CD4-positive, alpha-beta T cell treated with Interleukin-2 at 100 ng/mL for 4 hours (primary cell): Measurements from ENCODE around the gene CBARP.
"Not testable (repeated sequence)": the region's sequence is repeated elsewhere in the genome, so short reads cannot be mapped to it uniquely, and the experiment has no call there.

ENCODE experiments used
- DNase-seq: peaks from one replicate; pipeline ENCODE4 v3.0.0-alpha.2; 2020; ENCODE audit warnings: low spot score

Gene CBARP

GRCh38 chr19:1213391-1214286, 24.2 kb downstream of the CBARP start:
- DNase-seq = peak; percentile 50

DNA sequence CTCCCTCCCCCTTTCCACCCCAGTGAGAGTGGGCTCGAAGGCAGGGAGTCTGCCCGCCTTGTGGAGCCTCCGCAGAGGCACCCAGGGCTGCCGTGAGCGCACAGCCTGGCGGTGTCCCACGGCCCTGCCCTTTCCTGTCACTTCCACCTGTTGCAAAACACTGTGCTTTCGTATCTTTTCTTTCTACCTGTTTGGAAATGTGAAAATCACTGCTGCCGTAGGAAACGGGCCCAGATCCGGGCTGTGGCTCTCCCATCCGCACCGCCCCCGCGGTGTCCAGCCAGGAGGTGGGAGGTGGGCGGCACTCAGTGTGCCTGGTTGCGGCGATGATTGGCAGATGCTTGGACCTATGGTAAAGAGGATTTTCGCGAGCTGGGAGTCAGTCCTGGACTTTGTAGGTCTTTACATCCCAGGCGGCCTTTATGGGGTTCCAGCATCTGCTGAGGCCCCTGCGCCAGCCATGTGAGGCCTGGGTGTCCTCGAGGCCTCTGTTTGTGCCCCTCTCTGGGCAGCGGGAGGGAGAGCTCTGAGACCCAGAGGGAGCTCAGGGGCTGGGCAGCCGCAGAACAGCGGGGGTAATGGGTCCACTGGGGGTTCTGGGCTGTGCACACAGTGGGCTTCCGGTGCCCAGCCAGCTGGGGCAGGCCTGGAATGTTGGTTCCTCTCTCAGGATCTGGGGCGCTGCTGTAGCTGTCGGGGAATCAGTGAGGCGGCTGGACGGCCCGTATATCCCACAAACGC, 26.1 kb downstream of the CBARP start:
- DNase-seq = no peak

DNA sequence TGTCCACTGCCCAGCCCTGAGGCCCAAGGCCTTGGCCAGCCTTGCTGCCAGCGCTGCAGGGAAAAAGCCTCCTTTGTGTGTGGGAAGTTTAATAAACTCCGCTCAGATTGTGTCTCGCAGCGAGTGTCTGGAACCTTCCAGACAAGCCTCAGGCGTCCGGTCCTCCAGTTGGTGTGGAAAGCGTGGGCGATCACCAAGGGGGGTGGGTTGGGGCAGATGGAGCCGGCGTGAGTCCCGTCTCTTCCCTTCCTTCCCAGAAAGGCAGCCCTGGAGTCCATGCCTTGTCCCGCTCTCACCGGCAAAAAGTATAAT, 27.6 kb downstream of the CBARP start:
- DNase-seq = no peak

DNA sequence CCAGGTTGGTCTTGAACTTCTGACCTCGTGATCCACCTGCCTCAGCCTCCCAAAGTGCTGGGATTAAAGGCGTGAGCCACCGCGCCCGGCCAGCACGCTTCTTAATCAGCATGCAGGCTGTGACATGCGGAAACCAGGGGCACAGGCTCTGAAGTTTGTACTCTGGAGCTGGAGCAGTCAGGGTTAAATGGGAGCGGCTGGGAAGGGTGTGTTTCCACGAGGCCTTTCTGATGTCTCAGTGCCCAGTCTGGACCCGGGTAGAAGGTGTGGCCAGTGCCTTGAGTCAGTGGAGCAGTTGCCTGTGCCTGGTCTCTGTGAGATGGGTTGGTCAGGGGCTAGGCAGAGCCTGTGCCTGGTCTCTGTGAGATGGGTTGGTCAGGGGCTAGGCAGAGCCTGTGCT, 29.0 kb downstream of the CBARP start:
- DNase-seq = not testable (repeated sequence)

DNA sequence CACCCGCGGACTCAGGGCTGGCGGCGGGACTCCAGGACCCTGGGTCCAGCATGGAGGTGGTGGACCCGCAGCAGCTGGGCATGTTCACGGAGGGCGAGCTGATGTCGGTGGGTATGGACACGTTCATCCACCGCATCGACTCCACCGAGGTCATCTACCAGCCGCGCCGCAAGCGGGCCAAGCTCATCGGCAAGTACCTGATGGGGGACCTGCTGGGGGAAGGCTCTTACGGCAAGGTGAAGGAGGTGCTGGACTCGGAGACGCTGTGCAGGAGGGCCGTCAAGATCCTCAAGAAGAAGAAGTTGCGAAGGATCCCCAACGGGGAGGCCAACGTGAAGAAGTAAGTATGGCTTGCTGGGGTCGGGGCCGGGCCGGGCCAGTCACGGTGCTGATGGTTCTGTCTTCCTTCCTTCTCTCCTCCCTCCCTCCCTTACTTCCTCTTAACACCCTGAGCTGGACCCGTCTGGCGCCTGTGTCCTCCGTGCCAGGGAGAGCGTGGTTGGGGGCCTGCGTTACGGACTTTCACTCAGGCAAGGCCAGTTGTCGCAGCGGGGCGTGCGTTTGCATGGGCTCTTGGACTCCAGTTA, 30.8 kb downstream of the CBARP start:
- peak; percentile 26 for DNase-seq

DNA sequence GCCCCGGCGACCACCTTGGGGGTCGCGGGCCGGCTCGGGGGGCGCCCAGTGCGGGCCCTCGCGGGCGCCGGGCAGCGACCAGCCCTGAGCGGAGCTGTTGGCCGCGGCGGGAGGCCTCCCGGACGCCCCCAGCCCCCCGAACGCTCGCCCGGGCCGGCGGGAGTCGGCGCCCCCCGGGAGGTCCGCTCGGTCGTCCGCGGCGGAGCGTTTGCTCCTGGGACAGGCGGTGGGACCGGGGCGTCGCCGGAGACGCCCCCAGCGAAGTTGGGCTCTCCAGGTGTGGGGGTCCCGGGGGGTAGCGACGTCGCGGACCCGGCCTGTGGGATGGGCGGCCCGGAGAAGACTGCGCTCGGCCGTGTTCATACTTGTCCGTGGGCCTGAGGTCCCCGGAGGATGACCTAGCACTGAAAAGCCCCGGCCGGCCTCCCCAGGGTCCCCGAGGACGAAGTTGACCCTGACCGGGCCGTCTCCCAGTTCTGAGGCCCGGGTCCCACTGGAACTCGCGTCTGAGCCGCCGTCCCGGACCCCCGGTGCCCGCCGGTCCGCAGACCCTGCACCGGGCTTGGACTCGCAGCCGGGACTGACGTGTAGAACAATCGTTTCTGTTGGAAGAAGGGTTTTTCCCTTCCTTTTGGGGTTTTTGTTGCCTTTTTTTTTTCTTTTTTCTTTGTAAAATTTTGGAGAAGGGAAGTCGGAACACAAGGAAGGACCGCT, 31.5 kb downstream of the CBARP start:
- no peak for DNase-seq

DNA sequence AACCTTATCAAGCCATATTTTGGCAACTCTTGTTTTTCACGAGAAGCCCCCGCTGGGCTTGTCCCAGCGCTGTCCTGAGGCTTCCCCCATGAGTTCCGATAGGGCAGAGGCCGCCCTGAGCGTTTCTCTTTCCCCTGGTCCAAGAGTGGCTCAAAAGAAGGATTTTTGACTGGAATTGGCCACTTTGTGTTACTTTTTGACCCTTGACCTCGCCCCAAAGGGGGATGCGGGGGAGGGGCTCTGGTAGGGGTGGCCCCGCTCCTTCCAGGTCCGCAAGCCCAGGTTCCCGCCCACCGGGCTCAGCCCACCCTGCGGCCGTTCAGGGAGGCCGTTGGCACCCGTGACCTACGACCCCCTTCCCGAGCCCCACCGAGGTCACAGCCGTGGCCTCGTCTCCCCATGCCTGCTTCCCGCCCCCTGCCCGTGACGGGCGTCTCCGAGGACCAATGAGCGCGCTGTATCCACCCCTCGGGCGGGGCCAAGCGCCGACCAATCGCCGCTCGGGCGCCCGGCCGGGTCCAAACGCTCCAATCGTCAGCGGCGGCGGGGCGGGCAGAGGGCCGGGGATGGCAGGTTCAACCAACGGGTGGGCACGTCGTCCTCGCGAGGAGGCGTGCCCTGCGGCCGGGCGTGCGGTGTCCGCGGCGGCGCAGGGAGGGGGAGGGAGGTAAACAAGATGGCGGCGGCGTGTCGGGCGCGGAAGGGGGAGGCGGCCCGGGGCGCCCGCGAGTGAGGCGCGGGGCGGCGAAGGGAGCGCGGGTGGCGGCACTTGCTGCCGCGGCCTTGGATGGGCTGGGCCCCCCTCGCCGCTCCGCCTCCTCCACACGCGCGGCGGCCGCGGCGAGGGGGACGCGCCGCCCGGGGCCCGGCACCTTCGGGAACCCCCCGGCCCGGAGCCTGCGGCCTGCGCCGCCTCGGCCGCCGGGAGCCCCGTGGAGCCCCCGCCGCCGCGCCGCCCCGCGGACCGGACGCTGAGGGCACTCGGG, 32.4 kb downstream of the CBARP start, which contains the start of gene STK11:
TSS of gene STK11 (plus strand) at position 665 of the 986 bp plus-strand sequence. CDS start 1,136 bp downstream, outside the sequence.
- DNase-seq = peak; percentile 99

GRCh38 chr19:1200614-1201013, 37.2 kb downstream of the CBARP start:
- not testable (repeated sequence) for DNase-seq

GRCh38 chr19:1199531-1199930, 38.3 kb downstream of the CBARP start:
- DNase-seq = no peak

DNA sequence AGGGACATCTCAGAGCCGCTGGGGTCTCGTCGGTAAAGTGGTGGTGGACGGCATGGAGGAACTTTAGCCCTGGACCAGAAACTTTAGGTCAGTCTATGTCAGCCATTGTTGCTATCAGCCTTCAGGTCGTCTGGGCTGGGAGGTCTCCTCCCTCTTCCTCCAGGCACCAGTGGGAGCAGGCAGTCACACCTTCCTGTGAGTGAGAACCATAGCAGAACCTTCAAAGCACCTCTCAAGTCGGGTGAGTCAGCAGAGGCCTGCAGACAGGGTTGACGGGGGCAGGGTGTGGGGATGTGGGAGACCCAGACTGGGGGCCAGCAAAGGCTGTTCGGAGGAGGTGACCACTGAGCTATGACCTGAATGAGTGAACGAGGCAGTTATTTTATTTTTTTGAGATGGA, 48.4 kb downstream of the CBARP start:
- DNase-seq = peak; percentile 71

DNA sequence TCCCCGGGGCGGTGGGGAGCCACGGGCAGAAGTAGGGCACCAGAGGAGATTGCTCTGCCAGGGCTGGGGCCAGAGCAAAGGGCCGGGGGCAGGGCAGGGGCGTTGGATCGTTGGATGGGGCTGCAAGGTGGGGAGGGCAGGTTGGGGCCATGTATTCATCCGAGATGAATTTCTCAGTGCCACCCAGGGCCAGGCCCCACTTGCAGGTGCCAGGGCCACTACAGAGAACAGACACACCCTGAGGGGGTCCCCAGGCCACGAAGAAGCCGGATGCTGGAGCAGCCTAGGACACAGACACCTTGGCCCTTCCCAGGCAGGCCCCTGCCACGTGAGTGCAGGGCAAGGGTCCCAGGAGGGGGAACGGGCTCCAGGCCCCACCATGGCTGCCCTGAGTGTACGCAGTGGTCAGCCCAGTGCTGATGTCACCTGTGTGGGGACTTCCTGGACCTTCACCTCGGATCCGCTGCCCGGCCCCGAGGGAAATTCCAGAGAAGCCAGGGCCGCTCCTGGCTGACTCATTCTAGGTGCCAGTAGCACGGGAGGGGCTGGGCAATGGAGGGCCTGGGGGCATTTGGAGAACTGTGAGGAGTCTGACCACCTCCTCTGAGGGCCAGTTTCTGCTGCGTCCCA, 54.1 kb downstream of the CBARP start:
- no peak for DNase-seq

DNA sequence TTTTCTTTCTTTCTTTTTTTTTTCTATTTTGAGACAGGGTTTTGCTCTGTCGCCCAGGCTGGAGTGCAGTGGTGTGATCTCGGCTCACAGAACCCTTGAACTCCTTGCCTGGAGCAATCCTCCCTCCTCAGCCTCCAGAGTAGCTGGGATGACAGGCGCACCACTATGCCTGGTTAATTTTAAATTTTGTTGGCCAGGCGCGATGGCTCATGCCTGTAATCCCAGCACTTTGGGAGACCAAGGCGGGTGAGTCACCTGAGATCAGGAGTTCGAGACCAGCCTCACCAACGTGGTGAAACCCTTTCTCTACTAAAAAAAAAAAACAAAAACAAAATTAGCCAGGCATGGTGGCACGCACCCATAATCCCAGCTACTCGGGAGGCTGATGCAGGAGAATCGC, 55.1 kb downstream of the CBARP start:
- DNase-seq = no peak

GRCh38 chr19:1182068-1182467, 55.7 kb downstream of the CBARP start:
- DNase-seq = no peak

DNA sequence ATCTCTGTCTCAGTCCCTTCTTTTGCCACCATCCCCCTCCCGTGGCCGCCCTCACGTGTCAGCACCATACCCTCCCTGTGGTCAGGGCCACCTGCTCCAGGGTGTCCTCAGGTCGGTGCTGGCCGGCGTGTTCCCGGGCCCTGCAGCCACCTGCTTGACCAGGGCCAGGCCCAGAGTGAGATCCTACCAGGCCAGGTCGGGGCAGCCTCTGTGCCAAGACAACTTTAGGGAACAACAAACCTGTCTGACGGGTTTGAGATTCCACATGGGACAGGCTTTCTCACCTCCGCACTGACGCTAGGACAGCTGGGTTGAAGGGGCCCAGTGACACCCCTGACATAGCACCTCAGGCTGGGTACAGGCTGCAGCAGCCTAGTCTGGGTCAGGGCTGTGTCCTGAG, 56.2 kb downstream of the CBARP start:
- DNase-seq = no peak
